HG03045 (cell line): ENCODE data around the gene PTPRG.

Experiments
- ATAC-seq: cut with Tn5 transposase; IDR thresholded peaks from one replicate; pipeline ENCODE4 v1.9.1; 2021; ENCODE audit warnings: mild to moderate bottlenecking, moderate library complexity; ENCODE audit not compliant: unreplicated experiment

The PTPRG gene

GRCh38 chr3:61884794-61885193, 323.4 kb downstream of the PTPRG start:
- no peak for ATAC-seq

- ATAC-seq, result no peak
Measured at GRCh38 chr3:61885414-61885813, 324.0 kb downstream of the PTPRG start.

- no peak for ATAC-seq
Measured at GRCh38 chr3:61887206-61887605, 325.8 kb downstream of the PTPRG start.

- ATAC-seq, result no peak
Measured at GRCh38 chr3:61889259-61889658, 327.9 kb downstream of the PTPRG start.

DNA sequence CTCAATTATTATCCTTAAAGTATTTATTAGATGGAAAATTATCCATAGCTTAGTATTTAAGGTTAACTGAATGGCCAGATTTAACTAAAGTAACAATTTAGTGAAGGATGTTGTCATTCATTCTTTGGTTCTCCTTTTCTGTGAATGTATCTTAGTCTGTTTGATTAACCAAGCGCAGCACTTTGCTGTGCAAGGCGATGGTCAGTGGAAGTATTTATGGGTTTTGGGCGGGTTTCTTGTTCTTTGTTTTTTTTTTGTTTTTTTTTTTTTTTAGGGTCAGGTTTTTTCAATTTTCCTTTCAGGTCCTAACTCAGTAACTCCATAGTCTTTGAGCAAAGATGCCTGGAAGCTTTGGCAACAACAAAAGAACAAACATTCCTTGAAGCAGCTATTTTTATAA, 328.8 kb downstream of the PTPRG start:
- no peak for ATAC-seq

- no peak for ATAC-seq
Measured at GRCh38 chr3:61890586-61890985, 329.2 kb downstream of the PTPRG start.

GRCh38 chr3:61892891-61893290, 331.5 kb downstream of the PTPRG start:
- no peak for ATAC-seq

DNA sequence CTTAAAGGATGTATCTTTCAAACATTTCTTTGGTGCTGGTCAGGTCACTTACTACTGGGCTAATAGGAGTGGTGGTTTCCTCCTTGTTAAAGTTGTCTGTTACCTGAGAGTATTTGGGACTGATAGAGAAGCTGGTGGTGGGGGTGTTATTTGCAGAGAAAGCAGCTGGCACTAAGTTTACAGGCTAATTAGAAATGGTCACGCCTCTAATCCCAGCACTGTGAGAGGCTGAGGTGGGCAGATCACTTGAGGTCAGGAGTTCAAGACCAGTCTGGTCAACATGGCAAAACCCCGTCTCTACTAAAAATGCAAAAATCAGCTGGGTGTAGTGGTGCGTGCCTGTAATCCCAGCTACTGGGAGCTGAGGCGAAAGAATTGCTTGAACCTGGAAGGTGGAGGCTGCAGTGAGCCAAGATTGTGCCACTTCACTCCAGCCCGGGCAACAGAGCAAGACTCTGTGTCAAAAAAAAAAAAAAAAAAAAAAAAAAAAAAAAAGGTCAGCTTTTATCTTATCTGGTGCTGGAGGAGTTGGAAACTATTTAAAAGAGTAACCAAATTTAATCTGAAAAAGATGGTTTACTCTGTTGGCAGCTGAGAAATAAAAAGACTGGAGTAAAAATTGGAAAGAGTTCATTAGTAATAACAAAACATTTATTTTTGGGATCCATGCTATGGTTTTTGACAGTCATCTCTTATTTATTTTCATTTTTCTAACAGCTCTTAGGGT, 332.6 kb downstream of the PTPRG start:
- no peak for ATAC-seq

DNA sequence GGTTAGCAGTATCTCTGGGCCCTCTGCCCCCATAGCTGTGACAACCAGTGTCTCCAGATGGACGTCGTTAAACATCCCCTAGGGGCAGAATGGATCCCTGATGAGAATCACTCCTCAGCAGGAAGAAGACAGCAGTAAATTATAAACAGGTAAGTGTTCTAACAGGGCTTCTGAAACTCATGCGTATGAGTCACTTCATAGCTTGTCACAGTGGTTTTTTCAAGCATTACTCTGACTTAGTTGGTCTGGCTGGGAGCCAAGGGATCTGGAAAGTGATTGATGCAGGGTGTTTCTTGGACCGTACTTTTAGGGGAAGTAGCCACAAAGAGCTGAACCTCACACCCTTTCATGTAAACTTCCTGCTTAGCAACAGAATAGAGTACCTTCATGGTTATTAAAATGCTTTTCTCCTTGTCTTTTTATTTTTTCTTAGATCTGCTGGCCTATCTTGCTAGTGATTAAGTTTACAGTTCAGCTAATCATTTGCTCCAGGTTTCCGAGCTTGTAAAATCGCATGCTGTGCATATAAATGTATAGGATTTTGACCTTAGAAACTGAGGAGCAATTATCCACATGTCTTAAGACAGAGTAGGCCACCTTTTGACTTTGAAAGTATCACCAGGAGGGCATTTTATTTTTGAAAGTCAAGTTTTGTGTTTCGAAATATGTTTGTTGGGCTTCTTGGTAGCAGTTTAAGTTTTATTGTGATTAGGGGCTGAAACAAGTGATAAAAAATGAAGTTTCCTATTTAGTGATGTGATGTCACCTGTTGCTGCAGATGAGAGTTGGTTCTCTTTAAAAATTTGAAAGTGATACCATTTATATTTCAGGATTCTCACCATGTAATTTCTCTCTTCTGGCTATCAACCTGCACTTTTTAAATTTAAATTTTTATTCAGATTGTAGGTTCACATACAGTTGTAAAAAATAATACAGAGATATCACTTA, 333.9 kb downstream of the PTPRG start:
- ATAC-seq, result peak; percentile 96

GRCh38 chr3:61896251-61896650, 334.9 kb downstream of the PTPRG start:
- no peak for ATAC-seq

GRCh38 chr3:61897848-61898247, 336.5 kb downstream of the PTPRG start:
- ATAC-seq, result no peak

GRCh38 chr3:61899700-61900462, 338.5 kb downstream of the PTPRG start:
- no peak for ATAC-seq

- ATAC-seq, result no peak
Measured at GRCh38 chr3:61901496-61901895, 340.1 kb downstream of the PTPRG start.

DNA sequence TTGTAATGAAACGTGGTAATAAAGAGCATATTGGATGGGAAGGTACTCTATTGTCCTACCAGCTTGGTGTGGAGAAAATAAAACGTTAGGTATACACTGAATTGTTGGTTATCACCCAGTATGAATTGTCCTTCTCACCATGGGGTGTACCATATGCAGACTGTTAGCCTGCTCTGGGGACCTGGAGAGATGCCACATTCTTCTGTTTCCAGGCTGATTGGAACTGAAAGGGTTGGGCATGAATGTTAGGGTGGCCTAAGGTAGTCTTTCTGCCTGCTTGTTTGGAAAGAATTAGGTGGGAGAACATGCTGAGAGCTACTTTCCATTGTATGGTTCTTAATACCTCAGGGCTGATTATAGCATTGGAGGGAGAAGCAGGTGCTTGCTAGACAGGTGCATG, 340.6 kb downstream of the PTPRG start:
- ATAC-seq, result no peak

- no peak for ATAC-seq
Measured at GRCh38 chr3:61903074-61903473, 341.7 kb downstream of the PTPRG start.

- no peak for ATAC-seq
Measured at GRCh38 chr3:61903931-61904657, 342.7 kb downstream of the PTPRG start.

DNA sequence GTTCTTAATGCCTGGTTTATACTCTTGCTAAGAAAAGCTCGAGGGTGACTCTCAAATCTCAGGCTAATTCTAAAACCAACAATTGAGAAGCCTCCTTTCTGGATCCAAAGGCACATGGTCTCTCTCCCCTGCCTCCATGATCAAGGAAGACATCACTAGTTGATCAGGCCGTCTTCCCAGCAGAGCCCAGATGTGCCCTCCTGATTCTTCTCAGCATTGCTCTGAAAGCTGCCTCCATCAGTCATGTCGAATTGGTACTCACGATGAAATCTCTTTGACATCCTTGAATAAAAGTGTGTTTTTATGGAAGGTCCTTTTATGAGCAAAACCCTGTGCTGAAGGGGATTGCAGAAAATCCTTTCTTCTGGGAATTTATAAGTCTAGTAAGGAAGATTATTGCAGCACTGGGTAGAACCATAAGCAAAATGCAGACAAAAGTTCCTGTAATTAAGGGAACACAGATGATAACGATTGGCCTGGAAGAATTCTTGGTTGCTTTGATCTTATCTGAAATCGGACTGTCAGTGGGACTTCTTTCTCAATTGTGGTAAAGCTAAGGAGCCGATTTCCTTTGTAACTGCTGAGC, 345.9 kb downstream of the PTPRG start:
- ATAC-seq, result no peak

GRCh38 chr3:61908382-61908781, 347.0 kb downstream of the PTPRG start:
- ATAC-seq, result no peak

- no peak for ATAC-seq
Measured at GRCh38 chr3:61910732-61911131, 349.4 kb downstream of the PTPRG start.

DNA sequence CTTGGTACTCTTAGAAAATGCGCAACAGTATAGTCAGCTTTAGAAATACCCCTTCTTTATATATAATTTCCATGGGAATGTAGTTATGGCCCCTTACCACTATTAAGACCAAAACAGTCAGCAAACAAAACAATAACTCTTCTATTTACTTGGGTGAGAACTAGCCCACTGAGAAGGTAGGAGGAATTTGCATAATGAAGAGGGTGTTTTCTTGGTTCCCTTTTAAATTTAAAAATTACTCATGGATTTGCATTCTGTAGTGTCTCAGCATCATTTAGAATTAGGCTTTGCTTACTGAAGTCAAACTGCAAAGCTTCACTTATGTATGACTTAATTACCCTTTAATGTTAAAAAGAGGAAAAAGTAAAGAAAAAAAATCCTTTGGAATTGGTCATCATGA, 350.8 kb downstream of the PTPRG start:
- peak; percentile 80 for ATAC-seq
